BLaER1 (cell line): Measurements from ENCODE around the gene COLQ.
A peak's percentile ranks its signal among the peaks of the same experiment; 100 is the strongest.

Experiments used
- H3K27ac ChIP-seq: shearing (Covaris generic); formaldehyde crosslinking; 2 replicates; pipeline ENCODE4 v1.8.1; 2022
- H3K27me3 ChIP-seq: shearing (Covaris generic); formaldehyde crosslinking; 2 replicates; pipeline ENCODE4 v1.8.1; 2022
- H3K36me3 ChIP-seq: shearing (Covaris generic); formaldehyde crosslinking; 2 replicates; pipeline ENCODE4 v1.8.1; 2022
- H3K4me1 ChIP-seq: shearing (Covaris generic); formaldehyde crosslinking; 2 replicates; pipeline ENCODE4 v1.8.1; 2022
- H3K4me2 ChIP-seq: shearing (Covaris generic); formaldehyde crosslinking; 2 replicates; pipeline ENCODE4 v1.8.1; 2022
- H3K4me3 ChIP-seq: shearing (Covaris generic); formaldehyde crosslinking; 2 replicates; pipeline ENCODE4 v1.8.1; 2022
- H3K9ac ChIP-seq: shearing (Covaris generic); formaldehyde crosslinking; 2 replicates; pipeline ENCODE4 v1.8.1; 2022
- H3K9me3 ChIP-seq: shearing (Covaris generic); formaldehyde crosslinking; 2 replicates; pipeline ENCODE4 v1.8.1; 2022
- H4K20me1 ChIP-seq: shearing (Covaris generic); formaldehyde crosslinking; 2 replicates; pipeline ENCODE4 v1.8.1; 2022
- Cebpa-rat ChIP-seq: shearing (Covaris generic); IDR thresholded peaks from 2 replicates; pipeline ENCODE4 v1.8.1; 2022

Gene COLQ

DNA sequence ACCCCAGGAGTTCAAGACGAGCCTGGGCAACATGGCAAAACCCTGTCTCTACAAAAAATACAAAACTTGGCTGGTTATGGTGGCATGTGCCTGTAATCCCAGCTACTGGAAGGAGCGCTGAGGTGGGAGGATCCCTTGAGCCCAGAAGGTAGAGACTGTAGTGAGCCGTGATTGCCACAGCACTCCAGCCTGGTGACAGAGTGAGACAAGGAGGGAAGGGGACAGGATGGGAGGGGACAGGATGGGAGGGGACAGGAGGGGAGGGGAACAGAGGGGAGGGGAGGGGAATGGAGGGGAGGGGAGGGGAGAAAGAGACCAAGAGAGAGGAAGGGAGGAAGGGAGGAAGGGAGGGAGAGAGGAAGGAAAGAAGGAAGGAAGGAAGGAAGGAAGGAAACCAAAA lies 11.0 kb downstream of the COLQ start:
- H3K9ac ChIP-seq = no peak overlapping the region
- H3K4me1 ChIP-seq = peaks cover 12% of the 10 kb centered on the region
- no peaks in the 10 kb centered on the region for H3K9me3 ChIP-seq
- no peaks in the 10 kb centered on the region for H4K20me1 ChIP-seq
- no peak for TF ChIP-seq Cebpa-rat
- no peaks in the 10 kb centered on the region; the same call in 1 of the 2 replicates for H3K36me3 ChIP-seq
- H3K4me2 ChIP-seq = 0 out of 2 replicates have a peak overlapping the region, but pooled peaks have one; percentile 22
- H3K27ac ChIP-seq = no peak overlapping the region
- no peak overlapping the region for H3K4me3 ChIP-seq
- no peaks in the 10 kb centered on the region for H3K27me3 ChIP-seq

DNA sequence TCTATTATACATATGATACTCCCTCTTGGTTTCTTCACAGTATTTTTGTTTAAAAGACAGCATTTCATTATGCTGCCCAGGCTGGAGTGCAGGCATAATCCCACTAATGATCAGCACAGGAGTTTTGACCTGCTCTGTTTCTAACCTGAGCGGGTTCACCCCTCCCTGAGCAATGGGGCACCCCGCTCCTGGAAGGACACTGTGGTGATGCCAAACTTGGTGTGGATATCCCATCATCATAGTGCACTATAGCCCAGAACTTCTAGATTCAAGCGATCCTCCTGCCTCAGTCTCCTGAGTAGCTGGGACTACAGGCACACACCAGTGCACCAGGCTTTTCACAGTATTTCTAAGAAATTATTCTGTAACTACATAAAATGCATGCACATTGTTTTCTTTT lies 14.9 kb downstream of the COLQ start:
- Histone ChIP-seq H4K20me1 (no peaks in the 10 kb centered on the region), H3K4me3 (no peak overlapping the region), H3K27ac (no peak overlapping the region), H3K4me1 (peaks cover 15% of the 10 kb centered on the region), H3K9ac (no peak overlapping the region), H3K27me3 (no peaks in the 10 kb centered on the region), H3K4me2 (no peak overlapping the region), H3K36me3 (no peaks in the 10 kb centered on the region; the same call in 1 of the 2 replicates), H3K9me3 (no peaks in the 10 kb centered on the region)
- TF ChIP-seq Cebpa-rat = no peak

DNA sequence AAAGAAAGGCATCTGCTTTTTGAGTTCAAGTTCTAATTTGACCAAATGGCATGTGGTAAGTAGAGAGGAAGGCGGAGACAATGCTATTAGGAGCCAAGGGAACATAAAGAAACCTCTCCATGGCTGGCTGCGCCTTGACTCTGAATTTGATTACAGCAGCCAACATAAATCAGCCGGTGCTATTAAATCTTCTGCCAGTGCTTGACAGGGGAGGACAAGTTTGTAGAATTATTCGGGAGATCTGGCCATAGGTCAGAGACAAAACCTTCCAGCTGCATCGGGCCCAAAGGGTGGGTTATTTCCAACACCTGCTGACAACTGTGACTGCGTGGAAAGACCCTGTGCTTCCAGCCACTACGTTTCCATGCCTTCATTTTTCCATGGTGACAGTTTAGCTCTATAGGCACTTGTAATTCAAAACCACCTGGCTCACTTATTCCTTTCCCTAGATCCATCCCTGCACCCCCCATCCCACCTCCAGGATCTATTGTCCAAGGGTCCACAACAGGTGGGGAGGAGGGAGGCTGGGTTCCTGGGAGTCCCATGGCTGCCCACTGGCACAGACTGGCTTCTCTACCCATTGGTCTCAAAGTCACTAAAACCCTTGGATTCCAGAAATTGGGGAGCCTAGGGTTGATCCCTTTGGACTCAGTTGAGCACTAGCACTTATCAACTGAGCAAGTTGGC lies 15.9 kb downstream of the COLQ start:
- H4K20me1 ChIP-seq = no peaks in the 10 kb centered on the region

DNA sequence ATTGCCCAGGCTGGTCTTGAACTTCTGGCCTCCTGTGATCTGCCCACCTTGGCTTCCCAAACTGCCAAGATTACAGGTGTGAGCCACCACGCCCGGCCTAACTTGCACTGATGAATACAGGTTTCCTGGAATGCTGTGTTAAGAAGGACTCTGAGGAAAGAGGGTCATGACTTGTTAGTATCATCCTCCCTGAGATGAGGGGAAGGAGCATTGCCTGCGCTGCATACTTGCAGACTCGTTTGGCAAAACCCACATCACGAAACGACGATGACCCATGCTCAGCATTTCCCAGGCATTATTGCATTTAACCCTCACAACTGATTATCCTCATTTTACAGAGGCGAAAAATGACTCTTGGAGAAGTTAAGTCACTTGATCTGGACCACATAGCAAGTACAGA lies 18.9 kb downstream of the COLQ start:
- H3K4me3 ChIP-seq = no peak overlapping the region
- no peaks in the 10 kb centered on the region for H3K36me3 ChIP-seq
- no peaks in the 10 kb centered on the region for H4K20me1 ChIP-seq
- no peak for TF ChIP-seq Cebpa-rat
- H3K27me3 ChIP-seq = no peaks in the 10 kb centered on the region
- H3K27ac ChIP-seq = no peak overlapping the region
- H3K4me2 ChIP-seq = no peak overlapping the region
- no peaks in the 10 kb centered on the region for H3K9me3 ChIP-seq
- H3K4me1 ChIP-seq = peaks cover 8% of the 10 kb centered on the region
- H3K9ac ChIP-seq = no peak overlapping the region

More for the DNA sequence above, 15.9 kb downstream of the COLQ start:
- H3K4me3 ChIP-seq = no peak overlapping the region
- no peaks in the 10 kb centered on the region for H3K27me3 ChIP-seq
- H3K36me3 ChIP-seq = no peaks in the 10 kb centered on the region
- no peak for TF ChIP-seq Cebpa-rat
- peaks cover 8% of the 10 kb centered on the region for H3K4me1 ChIP-seq
- no peak overlapping the region for H3K27ac ChIP-seq
- H3K9me3 ChIP-seq = no peaks in the 10 kb centered on the region
- H3K9ac ChIP-seq = no peak overlapping the region
- no peak overlapping the region for H3K4me2 ChIP-seq

DNA sequence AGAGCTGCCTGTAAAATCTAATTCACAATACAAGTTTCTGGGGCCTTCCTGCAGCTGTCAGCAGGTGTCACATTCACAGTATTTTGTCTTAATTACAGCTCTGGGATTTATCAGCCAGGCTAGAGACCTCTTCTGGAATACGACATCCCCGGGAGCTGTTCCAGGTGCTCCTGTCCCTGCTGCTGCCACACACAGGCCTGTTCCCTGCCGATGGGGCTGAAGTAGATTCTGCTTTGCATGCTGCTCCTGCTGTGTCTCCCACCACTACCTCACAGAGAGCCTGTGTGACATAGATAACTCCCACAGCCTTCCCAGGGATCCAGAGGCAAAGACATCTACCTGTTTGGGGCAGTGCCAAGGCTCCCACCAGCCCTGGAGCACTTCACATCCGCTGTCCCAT lies 20.4 kb downstream of the COLQ start:
- H3K4me3 ChIP-seq = no peak overlapping the region
- H4K20me1 ChIP-seq = no peaks in the 10 kb centered on the region
- no peaks in the 10 kb centered on the region for H3K36me3 ChIP-seq
- peaks cover 8% of the 10 kb centered on the region for H3K4me1 ChIP-seq
- no peaks in the 10 kb centered on the region for H3K27me3 ChIP-seq
- no peak overlapping the region for H3K4me2 ChIP-seq
- no peaks in the 10 kb centered on the region for H3K9me3 ChIP-seq
- TF ChIP-seq Cebpa-rat = no peak
- no peak overlapping the region for H3K9ac ChIP-seq
- H3K27ac ChIP-seq = no peak overlapping the region

DNA sequence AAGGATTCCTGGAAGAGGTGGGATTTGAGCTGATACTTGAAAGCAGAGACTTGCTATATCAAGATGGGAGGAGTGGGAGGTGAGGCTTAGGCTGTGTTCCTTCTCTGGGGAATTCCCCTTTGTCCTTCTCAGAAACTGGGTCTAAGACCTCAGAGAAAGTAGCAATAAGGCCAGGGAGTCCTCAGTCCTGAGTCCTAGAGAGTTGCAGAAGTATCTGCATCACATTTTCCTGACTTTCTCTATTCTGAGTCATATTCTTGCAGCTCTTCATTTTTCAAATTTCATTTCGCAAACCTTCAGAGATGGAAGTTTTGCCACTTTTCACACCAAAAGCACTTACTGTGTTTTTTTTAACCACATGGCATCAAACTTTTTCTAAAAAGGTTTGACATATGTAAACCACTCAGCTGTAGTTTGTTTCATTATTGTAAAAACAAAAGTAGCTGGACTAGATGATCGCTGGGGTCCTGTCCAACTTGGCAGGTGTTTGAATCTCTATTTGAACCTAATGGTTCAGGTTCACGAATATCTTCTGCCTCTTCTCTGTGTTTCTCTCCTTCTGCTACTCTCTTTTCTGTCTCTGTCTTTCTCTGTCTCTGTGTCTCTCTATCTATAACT lies 21.3 kb downstream of the COLQ start:
- no peaks in the 10 kb centered on the region for H3K9me3 ChIP-seq
- H3K4me1 ChIP-seq = peaks cover 8% of the 10 kb centered on the region
- H3K27ac ChIP-seq = no peak overlapping the region
- H3K27me3 ChIP-seq = no peaks in the 10 kb centered on the region
- no peaks in the 10 kb centered on the region for H3K36me3 ChIP-seq
- no peak overlapping the region for H3K4me3 ChIP-seq
- H4K20me1 ChIP-seq = no peaks in the 10 kb centered on the region
- no peak overlapping the region for H3K9ac ChIP-seq
- TF ChIP-seq Cebpa-rat = no peak
- H3K4me2 ChIP-seq = no peak overlapping the region

DNA sequence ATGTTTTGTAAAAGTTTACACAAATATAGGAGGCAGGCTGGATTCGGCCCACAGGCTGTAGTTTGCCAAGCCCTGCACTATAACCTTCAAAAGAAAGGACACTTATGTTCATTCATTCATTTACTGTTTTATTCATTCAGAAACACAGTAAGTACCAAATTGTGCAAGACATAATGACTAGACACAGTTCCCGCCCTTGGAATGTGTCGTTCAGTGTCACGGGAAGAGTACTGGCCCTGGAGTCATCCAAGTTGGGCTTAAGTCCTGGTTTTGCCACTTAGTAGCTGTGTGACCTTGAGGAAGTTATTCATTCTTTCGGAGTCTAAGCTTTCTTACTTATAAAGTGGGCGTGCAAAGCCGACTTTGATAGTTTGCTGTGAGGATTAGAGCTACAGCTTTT lies 22.0 kb downstream of the COLQ start:
- Histone ChIP-seq H3K27ac (no peak overlapping the region), H3K36me3 (no peaks in the 10 kb centered on the region), H3K27me3 (no peaks in the 10 kb centered on the region), H4K20me1 (no peaks in the 10 kb centered on the region), H3K4me3 (no peak overlapping the region), H3K4me1 (peaks cover 8% of the 10 kb centered on the region), H3K9me3 (no peaks in the 10 kb centered on the region), H3K4me2 (no peak overlapping the region), H3K9ac (no peak overlapping the region)
- TF ChIP-seq Cebpa-rat = no peak

DNA sequence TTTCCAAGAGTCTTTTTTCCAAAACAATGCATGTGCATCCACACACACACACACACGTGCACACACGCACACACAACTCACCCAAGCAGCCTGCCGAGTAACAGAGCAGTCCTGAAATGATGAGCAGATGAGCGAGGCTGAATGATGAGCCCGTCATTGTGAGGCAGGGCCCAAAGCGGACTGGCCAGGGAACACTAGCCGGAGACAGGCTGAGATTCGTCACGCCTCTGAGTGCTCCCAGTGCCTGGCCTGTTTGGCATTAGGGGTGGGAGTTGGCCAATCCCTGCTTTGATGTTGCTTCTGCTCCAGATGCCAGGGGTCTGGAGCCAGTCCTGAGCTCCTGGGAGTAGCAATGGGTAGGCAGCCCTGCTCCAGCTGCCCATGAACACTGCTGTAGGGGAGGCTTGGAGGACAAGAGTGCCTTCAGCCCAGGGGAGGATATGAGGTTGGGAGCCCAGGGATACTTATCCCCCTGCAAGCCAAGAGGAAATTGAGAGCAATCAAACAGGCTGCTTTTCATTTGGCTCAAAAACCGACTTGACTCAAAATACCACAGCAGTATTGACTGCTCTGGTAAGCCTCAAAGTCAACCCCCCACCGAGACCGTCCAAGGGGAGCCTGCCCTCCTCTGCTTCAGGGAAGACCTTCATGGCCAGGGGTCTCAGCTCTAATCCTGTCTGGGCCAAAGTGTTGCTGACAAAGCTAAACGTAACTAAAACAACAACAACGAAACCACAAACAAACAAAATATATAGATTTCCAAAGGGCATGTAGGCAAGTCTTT lies 22.9 kb downstream of the COLQ start:
- no peaks in the 10 kb centered on the region for H4K20me1 ChIP-seq
- H3K9me3 ChIP-seq = no peaks in the 10 kb centered on the region
- no peak overlapping the region for H3K9ac ChIP-seq
- H3K4me2 ChIP-seq = no peak overlapping the region
- no peak overlapping the region for H3K4me3 ChIP-seq
- no peak overlapping the region for H3K27ac ChIP-seq
- H3K27me3 ChIP-seq = no peaks in the 10 kb centered on the region
- H3K4me1 ChIP-seq = peaks cover 3% of the 10 kb centered on the region; the same call in 1 of the 2 replicates
- TF ChIP-seq Cebpa-rat = no peak
- H3K36me3 ChIP-seq = no peaks in the 10 kb centered on the region

DNA sequence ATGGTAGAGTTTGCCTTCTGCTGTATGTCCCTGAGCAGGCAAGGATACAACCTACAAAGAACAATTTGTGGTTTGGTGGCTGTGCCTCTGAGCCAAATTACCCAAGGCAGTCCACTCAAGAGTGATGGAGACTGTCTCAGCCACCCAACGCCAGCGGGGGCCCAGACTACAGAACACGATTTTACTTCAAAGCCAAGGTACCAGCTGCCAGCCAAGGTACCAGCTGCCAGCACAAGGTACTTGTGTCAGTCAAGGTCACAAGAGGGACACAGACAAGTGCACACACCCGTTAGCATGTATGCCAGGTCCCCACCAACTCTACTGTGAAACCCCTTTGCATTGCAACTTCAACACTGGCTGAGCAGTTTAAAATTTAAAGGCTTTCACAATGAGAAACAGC lies 23.5 kb downstream of the COLQ start:
- Histone ChIP-seq H3K4me2 (no peak overlapping the region), H4K20me1 (no peaks in the 10 kb centered on the region), H3K27me3 (no peaks in the 10 kb centered on the region), H3K27ac (no peak overlapping the region), H3K36me3 (no peaks in the 10 kb centered on the region), H3K4me1 (no peaks in the 10 kb centered on the region), H3K4me3 (no peak overlapping the region), H3K9me3 (no peaks in the 10 kb centered on the region), H3K9ac (no peak overlapping the region)
- TF ChIP-seq Cebpa-rat = no peak

DNA sequence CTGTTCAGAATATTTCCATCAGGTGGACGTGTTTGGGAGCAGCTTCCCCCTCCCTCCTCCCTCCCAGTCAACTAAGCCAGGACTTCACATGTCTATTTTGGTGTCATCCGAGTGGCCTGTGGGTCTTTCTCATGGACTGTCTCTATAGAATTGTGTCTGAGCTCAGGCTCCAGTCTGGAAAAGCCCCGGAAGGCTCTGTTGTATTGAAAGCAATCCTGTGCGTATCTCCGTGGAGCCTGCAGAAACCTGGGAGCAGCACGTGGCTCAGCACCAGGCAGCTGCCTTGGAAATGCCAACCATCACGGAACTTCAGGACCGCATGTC lies 25.2 kb downstream of the COLQ start:
- H4K20me1 ChIP-seq = no peaks in the 10 kb centered on the region
- no peak overlapping the region for H3K27ac ChIP-seq
- H3K27me3 ChIP-seq = no peaks in the 10 kb centered on the region
- H3K9me3 ChIP-seq = no peaks in the 10 kb centered on the region
- no peak overlapping the region for H3K9ac ChIP-seq
- H3K36me3 ChIP-seq = no peaks in the 10 kb centered on the region
- no peak overlapping the region for H3K4me3 ChIP-seq
- no peaks in the 10 kb centered on the region for H3K4me1 ChIP-seq
- no peak for TF ChIP-seq Cebpa-rat
- no peak overlapping the region for H3K4me2 ChIP-seq
